ENCODE data around the gene TCF7. TPM values are rescaled to one million over a fixed set of nuclear protein-coding genes. Genes with fewer than 3 reads are reported as not detected.
A peak's percentile ranks its signal among the peaks of the same experiment; 100 is the strongest.
"Not testable (repeated sequence)": the region's sequence is repeated elsewhere in the genome, so short reads cannot be mapped to it uniquely, and the experiment has no call there.

The TCF7 gene
- total RNA-seq, 1 donor from 2014 or later = 0.13 TPM

GRCh38 chr5:134145041-134145757 is 30.7 kb downstream of the TCF7 start:
- no peak for DNase-seq (ENCODE audit: low read depth in 2 of 2)

- DNase-seq (ENCODE audit: low read depth in 2 of 2) = peak; percentile 40 to 74
Observed at GRCh38 chr5:134145779-134146581, 31.5 kb downstream of the TCF7 start.

GRCh38 chr5:134146651-134147518 is 32.4 kb downstream of the TCF7 start:
- no peak for DNase-seq (ENCODE audit: low read depth in 2 of 2)

- DNase-seq (ENCODE audit: low read depth in 2 of 2) = no peak
Observed at GRCh38 chr5:134148316-134148715, 33.8 kb downstream of the TCF7 start.

GRCh38 chr5:134148986-134149539 is 34.6 kb downstream of the TCF7 start:
- no peak for DNase-seq (ENCODE audit: low read depth in 2 of 2)

GRCh38 chr5:134149571-134150303 is 35.3 kb downstream of the TCF7 start:
- DNase-seq (ENCODE audit: low read depth in 2 of 2) = no peak

GRCh38 chr5:134151723-134152122 is 37.2 kb downstream of the TCF7 start:
- no peak for DNase-seq (ENCODE audit: low read depth in 2 of 2)

- DNase-seq (ENCODE audit: low read depth in 2 of 2) = not testable (repeated sequence)
Observed at GRCh38 chr5:134152173-134152832, 37.8 kb downstream of the TCF7 start.

GRCh38 chr5:134153241-134153640 is 38.8 kb downstream of the TCF7 start:
- no peak for DNase-seq (ENCODE audit: low read depth in 2 of 2)

- DNase-seq (ENCODE audit: low read depth in 2 of 2) = no peak
Observed at GRCh38 chr5:134153657-134154056, 39.2 kb downstream of the TCF7 start.

GRCh38 chr5:134161513-134162395 is 47.3 kb downstream of the TCF7 start:
- no peak for DNase-seq (ENCODE audit: low read depth in 2 of 2)

- no peak for DNase-seq (ENCODE audit: low read depth in 2 of 2)
Observed at GRCh38 chr5:134162592-134162991, 48.1 kb downstream of the TCF7 start.

GRCh38 chr5:134171972-134172371 is 57.5 kb downstream of the TCF7 start:
- no peak for DNase-seq (ENCODE audit: low read depth in 2 of 2)

- DNase-seq (ENCODE audit: low read depth in 2 of 2) = peak; percentile 20 to 45
Observed at GRCh38 chr5:134174841-134175839, 60.7 kb downstream of the TCF7 start.

GRCh38 chr5:134175921-134176510 is 61.5 kb downstream of the TCF7 start:
- peak; percentile 10 to 39 for DNase-seq (ENCODE audit: low read depth in 2 of 2)

- DNase-seq (ENCODE audit: low read depth in 2 of 2) = peak; percentile 56 to 83
Observed at GRCh38 chr5:134176511-134177368, 62.3 kb downstream of the TCF7 start, which contains the start of gene SKP1. Gene SKP1, minus strand, starts transcription at chr5:134176950. Its CDS starts 2,928 bp downstream, at chr5:134174022.

All from dermis microvascular lymphatic vessel endothelial cell (primary cell).